ENCODE results near the gene STXBP2.

Gene STXBP2

DNA sequence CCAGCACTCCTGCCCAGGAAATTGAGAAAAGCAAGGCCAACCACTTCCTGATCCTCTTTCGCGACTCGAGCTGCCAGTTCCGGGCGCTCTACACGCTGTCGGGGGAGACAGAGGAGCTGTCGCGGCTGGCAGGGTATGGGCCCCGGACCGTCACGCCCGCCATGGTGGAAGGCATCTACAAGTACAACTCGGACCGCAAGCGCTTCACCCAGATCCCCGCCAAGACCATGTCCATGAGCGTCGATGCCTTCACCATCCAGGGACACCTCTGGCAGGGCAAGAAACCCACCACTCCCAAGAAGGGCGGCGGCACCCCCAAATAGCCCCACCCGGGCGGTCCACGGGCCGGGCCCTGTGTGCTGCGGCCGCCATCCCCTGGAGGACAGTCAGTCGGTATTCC lies 19.2 kb upstream of the STXBP2 start:
- H3K4me2 ChIP-seq (ENCODE audit: low read length): no peak overlapping the region
- H3K4me1 ChIP-seq: peaks cover 3% of the 10 kb centered on the region
- peaks cover under 1% of the 10 kb centered on the region for H3K79me2 ChIP-seq
- H3K9ac ChIP-seq: no peak overlapping the region
- no peak overlapping the region for H2AFZ ChIP-seq
- TF ChIP-seq, protein P1, sequence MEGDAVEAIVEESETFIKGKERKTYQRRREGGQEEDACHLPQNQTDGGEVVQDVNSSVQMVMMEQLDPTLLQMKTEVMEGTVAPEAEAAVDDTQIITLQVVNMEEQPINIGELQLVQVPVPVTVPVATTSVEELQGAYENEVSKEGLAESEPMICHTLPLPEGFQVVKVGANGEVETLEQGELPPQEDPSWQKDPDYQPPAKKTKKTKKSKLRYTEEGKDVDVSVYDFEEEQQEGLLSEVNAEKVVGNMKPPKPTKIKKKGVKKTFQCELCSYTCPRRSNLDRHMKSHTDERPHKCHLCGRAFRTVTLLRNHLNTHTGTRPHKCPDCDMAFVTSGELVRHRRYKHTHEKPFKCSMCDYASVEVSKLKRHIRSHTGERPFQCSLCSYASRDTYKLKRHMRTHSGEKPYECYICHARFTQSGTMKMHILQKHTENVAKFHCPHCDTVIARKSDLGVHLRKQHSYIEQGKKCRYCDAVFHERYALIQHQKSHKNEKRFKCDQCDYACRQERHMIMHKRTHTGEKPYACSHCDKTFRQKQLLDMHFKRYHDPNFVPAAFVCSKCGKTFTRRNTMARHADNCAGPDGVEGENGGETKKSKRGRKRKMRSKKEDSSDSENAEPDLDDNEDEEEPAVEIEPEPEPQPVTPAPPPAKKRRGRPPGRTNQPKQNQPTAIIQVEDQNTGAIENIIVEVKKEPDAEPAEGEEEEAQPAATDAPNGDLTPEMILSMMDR (IDR thresholded peaks at IDR 0.05): no peak
- H3K4me3 ChIP-seq (ENCODE audit: low read depth, low read length): no peak overlapping the region
- no peaks in the 10 kb centered on the region for H3K36me3 ChIP-seq (ENCODE audit: control insufficient read depth, insufficient read depth, low read length)
- no peak overlapping the region for H3K27ac ChIP-seq
- H3K9me3 ChIP-seq (ENCODE audit: control insufficient read depth, low read length): no peaks in the 10 kb centered on the region
- H3K27me3 ChIP-seq (ENCODE audit: control insufficient read depth, insufficient read depth, low read length): no peaks in the 10 kb centered on the region

DNA sequence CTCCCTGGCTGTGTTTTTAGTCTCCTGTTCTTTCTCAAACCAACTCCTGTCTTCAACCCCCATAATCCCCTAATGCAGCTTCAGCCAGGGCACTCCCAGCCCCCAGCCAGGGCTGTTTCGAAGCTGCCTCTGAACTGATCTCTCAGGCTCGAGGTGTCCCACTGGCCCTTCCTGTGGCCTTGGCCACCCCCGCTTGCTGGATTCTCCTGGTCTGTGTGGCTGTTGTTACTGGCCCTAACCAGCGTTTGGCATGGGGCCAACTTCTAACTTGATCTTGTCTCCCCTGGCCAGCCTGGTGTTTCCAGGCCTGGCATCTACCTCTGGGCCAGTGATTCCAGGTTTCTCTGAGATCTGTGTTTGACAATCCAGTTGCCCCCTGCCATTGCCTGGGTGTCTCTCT lies 18.6 kb upstream of the STXBP2 start:
- Histone ChIP-seq H3K4me1 (peaks cover 3% of the 10 kb centered on the region), H3K27ac (no peak overlapping the region), H3K9me3 (ENCODE audit: control insufficient read depth, low read length) (no peaks in the 10 kb centered on the region), H2AFZ (no peak overlapping the region), H3K36me3 (ENCODE audit: control insufficient read depth, insufficient read depth, low read length) (no peaks in the 10 kb centered on the region), H3K9ac (no peak overlapping the region), H3K4me2 (ENCODE audit: low read length) (no peak overlapping the region), H3K4me3 (ENCODE audit: low read depth, low read length) (no peak overlapping the region), H3K79me2 (peaks cover 6% of the 10 kb centered on the region), H3K27me3 (ENCODE audit: control insufficient read depth, insufficient read depth, low read length) (no peaks in the 10 kb centered on the region)
- TF ChIP-seq, protein P1 (IDR thresholded peaks at IDR 0.05): no peak

DNA sequence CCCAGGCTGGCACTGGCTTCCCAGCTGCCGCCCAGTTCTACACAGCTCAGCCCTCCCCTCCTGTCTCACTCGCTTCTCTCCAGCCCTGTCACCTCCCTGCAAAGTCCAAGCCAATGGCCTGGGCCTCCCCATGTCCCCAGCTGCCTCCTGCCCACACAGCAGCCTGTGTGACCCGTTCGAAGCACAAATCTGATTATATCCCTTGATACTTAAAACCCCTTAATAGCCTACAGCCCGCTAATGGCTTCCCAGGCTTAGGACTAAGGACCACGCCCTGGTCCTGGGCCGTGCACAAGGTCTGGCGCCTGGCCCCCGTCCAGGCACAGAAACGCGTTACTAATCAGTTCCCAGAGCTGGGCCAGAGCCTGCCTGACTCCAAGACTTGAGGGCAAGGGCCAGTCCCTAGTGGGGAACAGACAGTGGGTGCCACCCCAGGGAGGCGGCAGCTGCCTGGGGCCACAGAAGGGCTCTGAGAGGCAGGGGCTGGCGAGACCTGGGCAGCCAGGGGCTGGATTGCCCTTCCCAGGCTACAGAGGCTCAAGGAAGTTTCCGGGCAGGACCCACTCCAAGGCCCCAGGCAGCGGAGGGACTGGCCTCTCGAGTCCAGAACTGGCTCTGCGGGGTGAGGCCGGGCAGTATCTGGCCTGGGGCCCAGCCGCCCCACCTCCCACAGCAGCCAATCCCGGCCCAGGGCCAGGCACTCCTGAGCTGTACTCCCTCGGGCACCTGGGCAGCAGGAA lies 18.0 kb upstream of the STXBP2 start:
- H3K27ac ChIP-seq: no peak overlapping the region
- no peaks in the 10 kb centered on the region for H3K9me3 ChIP-seq (ENCODE audit: control insufficient read depth, low read length)
- no peak overlapping the region for H3K4me3 ChIP-seq (ENCODE audit: low read depth, low read length)
- no peaks in the 10 kb centered on the region for H3K27me3 ChIP-seq (ENCODE audit: control insufficient read depth, insufficient read depth, low read length)
- peaks cover 6% of the 10 kb centered on the region for H3K79me2 ChIP-seq
- no peaks in the 10 kb centered on the region for H3K36me3 ChIP-seq (ENCODE audit: control insufficient read depth, insufficient read depth, low read length)
- no peak overlapping the region for H3K4me2 ChIP-seq (ENCODE audit: low read length)
- TF ChIP-seq, protein P1 (IDR thresholded peaks at IDR 0.05): no peak
- peaks cover 3% of the 10 kb centered on the region for H3K4me1 ChIP-seq
- no peak overlapping the region for H3K9ac ChIP-seq
- no peak overlapping the region for H2AFZ ChIP-seq

DNA sequence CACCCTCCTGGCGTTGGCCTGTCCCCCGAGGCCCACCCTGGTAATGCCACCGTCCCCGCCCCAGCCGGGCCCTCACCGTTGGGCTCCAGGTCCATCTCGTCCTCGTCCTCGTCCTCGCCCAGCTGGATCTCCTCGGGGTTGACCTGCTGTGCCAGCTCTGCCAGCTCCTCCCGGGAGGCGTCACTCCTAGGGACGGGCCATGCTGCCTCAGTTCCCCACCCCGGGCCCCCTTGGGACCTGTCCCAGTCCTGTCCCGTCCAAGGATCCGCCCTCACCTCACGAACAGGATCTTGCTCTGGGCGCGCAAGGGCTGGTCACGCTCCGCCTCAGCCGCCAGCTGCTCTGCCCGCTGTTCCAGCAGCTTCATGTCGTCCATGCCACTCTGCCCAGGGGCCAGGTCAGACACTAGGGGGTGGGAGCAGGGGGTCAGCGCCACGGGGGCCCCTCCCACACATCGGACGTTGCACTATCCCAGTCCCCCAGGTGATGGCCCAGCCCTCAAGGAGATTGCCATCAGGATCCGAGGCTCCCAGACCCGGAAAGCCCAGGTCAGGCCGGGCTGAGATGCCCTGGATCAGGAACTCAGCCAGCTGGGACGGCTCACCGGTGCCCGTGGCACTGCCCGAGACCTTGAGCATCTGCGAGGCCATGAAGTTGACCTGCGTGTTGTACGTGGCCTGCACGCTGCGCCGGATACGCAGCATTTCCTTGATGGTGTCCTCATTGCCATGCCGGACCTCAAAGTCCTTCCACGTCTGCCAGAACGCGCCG lies 17.1 kb upstream of the STXBP2 start:
- Histone ChIP-seq H3K27ac (no peak overlapping the region), H2AFZ (no peak overlapping the region), H3K9me3 (ENCODE audit: control insufficient read depth, low read length) (no peaks in the 10 kb centered on the region), H3K4me1 (peaks cover 3% of the 10 kb centered on the region), H3K4me3 (ENCODE audit: low read depth, low read length) (no peak overlapping the region), H3K27me3 (ENCODE audit: control insufficient read depth, insufficient read depth, low read length) (no peaks in the 10 kb centered on the region), H3K4me2 (ENCODE audit: low read length) (no peak overlapping the region), H3K9ac (no peak overlapping the region), H3K36me3 (ENCODE audit: control insufficient read depth, insufficient read depth, low read length) (no peaks in the 10 kb centered on the region), H3K79me2 (peaks cover 6% of the 10 kb centered on the region)
- TF ChIP-seq, protein P1 (IDR thresholded peaks at IDR 0.05): no peak

Measured in parathyroid adenoma (tissue), 2 donors.